ENCODE data around the gene FTSJ3.
"Not testable (repeated sequence)": the region's sequence is repeated elsewhere in the genome, so short reads cannot be mapped to it uniquely, and the experiment has no call there.

FTSJ3 gene

DNA sequence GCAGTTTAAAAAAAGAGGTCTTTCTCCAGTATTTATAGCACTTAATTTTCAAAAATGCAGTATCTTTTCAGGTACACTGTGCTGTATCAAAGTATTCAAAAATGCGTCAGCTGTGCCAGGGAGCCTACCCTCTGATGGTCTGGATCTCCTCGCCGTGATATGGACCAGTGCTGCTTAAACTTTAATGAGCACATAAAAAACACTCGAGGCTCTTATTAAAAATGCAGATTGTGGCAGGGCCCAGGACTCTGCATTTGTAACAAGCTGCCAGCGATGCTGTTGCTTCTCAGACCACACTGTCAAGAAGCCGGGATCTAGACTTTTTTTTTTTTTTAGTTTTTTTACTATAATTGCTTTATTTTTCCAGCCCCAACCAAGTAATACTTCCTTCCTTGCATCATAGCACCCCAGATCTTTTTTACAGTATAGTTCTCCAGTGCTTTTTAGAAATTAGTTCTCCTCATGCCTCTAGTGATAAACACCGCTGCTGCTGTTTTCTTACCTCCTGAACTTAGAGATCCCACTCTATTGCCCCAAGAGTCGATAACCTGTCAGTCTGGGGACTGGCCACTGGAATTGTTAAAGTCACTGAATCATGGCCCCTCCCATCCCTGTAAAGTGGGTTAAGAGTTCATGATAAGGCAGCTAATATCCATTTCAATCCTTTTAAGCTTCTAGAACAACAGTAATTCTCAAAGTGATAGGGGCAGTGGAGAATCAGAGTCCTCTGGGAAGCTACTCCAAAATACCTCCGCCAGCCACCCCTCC is 16.6 kb upstream of the FTSJ3 start:
- no peak for DNase-seq (ENCODE audit: low read depth, low spot score)

- not testable (repeated sequence) for DNase-seq (ENCODE audit: low read depth, low spot score)
Observed at GRCh38 chr17:63843387-63843888, 16.0 kb upstream of the FTSJ3 start.

DNA sequence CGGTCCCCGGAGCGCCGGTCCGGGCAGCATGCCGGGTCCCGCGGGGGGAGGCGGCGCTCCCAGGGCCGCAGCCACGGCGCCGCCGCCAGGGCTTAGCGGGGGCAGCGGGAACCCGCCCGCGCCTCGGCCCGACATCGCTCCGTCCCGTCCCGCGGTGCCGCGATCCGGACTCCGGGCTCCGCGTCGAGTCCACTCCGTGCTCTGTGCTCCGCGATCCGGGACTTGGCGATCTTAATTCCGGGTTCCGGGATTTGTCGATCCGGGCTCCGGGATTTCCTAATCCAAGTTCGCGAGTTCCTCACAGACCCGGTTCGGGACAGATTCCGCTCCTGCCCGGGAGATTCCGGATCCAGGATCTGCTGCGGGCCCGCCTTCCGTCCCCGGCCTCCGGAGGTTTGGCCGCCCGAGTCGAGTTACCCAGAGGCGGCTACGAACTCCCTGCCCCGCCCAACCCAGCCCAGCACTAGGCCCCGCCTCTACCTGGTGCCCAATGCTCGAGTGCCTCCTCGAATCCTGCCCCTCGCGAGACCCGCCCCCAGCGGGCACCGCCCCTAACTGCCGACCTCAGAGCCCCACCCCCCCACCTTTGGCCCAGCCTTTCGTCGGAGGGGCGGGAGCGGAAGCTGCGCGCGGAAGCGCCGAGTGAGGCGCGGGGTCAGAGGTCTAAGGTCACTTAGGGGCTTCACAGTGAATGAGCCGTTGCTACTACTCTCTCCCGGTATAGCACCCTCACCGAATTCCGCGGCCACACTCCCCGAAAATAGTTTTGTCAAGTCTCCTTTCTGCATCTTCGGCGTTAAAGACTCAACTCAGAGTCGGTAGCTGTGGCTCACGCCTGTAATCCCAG is 15.3 kb upstream of the FTSJ3 start, which contains the start of gene SMARCD2:
TSS of gene SMARCD2 (minus strand) at position 146 of the 847 bp plus-strand sequence. CDS start at position 135, 11 bp downstream.
- DNase-seq (ENCODE audit: low read depth, low spot score), result peak; percentile 97

- no peak for DNase-seq (ENCODE audit: low read depth, low spot score)
Observed at GRCh38 chr17:63842173-63842539, 14.7 kb upstream of the FTSJ3 start.

DNA sequence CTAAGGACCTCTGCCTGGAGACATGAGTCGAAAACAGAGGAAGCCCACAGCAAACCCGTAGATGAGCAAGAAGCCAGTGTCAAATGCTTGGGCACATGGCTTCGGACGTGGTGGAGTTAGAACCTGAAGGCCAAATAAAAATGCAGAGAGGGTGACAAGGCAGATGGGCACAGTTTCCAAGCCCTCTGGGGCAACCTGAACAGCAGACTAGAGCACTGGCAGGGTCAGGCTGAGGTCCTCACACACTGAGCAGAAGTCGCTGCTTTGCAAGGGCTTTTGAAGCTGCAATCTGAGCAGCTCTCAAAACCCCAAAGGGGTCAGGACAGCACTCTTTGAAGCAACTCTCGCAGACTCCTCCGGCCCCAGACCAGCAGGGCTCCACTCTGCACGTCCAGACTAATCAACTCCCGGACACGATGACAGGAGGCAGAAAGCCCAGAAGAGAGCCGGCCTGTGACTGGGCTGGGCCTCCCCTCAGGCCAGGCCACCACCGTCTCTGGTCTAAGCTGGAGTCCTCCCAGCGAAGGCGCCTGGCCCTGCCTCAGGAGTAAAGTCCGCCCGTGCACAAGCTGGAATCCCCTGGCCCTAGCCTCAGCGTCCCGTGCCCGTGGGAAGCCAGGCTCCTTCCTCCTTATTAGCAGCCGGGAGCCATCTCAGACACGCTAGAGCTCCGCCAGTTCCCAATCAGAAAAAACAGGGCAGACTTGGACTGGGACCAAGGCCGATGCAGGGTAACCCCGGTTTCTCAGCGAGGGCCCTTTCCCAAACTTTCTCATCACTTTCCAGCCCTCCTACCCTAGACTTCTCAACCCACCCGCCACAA is 14.1 kb upstream of the FTSJ3 start:
- no peak for DNase-seq (ENCODE audit: low read depth, low spot score)

- no peak for DNase-seq (ENCODE audit: low read depth, low spot score)
Observed at GRCh38 chr17:63840591-63841349, 13.3 kb upstream of the FTSJ3 start.

DNA sequence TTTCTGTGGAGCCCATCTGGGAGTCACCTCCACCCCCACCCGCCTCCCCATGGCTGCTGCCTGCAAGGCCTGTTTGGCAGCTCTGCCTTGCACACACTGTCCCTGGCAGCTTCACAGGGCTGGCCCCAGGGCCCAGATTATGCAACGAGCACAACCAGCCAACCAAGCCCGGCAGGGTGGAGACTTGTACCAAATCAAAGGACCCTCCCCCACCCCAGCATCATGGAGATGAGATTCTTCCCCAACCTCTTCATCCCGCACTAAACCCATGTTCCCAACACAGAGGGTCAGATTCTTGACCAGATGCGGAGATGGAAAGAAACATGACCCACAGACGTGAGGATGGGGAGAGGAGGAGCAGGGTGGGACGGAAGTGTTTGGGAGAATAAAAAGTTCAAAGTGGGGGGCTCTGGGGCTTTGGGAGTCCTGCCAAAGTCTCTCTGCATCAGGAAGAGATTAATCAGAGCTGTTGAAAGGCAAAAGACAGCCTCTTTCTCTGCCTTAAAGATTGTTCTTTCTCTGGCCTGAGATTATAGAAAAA is 11.2 kb upstream of the FTSJ3 start:
- no peak for DNase-seq (ENCODE audit: low read depth, low spot score)

DNA sequence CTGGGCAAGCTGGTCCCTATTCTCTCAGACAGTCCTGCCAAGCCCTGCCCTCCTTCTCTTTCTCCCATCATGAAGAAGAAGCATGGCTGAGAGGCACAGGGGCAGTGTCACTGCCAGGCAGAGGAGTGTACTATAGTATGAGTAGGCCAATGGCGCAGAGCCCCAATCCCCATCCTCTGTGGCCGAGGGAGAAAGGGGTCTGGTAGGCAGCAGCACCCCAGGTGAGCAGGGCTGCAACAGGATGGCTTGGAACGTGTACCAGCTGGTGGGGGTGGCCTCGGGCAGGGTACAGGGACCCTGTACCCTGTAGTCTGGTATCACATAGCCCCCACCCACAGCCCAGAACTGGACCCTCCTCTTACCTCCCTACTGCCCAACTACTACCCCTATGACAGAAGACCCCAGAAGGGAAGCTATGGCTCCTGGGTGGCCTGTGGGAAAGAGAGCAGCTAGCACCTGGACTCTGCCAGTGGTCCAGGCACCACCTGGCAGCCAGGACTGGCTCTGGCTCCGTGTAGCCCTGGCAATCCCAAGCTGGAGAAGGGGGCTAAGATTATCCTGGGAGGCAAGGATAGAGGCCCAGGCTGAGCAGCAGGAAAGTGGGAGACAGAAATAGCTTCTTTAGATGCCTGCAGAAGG is 10.6 kb upstream of the FTSJ3 start:
- DNase-seq (ENCODE audit: low read depth, low spot score), result no peak

DNA sequence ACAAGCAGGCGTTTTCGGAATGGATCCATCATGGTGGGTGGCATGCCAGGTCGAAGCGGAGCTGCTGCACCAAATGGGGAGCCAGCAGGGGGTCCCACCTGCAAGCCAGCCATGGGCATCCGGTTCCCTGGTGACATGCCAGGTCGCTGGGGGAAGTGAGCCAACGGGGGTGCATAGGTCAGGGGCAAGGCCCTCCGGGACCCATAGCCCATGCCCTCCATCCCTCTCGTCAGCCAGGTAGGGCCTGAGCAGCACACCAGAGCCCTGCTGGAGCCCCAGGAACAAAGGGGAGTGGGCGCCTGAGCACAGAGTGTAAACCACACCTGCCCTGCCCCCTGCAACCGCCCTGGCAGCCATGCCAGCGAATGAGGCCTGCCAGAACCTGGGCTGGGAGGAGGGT is 10.0 kb upstream of the FTSJ3 start:
- no peak for DNase-seq (ENCODE audit: low read depth, low spot score)

DNA sequence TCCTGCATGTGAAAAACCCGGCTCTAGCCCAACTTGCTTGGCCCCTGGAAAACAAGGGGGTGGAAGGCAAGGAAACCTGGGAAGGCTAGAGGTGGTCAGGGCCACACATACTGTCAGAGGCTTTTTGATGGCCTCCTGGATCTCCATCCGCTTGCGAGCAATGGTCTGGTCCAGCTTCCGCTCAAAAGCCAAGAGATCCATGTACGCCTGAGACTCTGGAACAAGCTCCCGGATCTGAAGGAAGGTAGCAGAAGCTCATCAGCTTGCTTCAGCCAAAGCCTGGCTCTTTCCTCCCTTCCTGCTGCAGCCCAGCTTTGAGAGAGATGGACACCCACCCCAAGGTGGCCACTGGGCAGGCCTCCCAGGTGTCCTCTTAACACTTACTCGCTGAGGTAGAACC is 9.3 kb upstream of the FTSJ3 start:
- no peak for DNase-seq (ENCODE audit: low read depth, low spot score)

GRCh38 chr17:63835167-63835720 is 7.8 kb upstream of the FTSJ3 start:
- no peak for DNase-seq (ENCODE audit: low read depth, low spot score)

DNA sequence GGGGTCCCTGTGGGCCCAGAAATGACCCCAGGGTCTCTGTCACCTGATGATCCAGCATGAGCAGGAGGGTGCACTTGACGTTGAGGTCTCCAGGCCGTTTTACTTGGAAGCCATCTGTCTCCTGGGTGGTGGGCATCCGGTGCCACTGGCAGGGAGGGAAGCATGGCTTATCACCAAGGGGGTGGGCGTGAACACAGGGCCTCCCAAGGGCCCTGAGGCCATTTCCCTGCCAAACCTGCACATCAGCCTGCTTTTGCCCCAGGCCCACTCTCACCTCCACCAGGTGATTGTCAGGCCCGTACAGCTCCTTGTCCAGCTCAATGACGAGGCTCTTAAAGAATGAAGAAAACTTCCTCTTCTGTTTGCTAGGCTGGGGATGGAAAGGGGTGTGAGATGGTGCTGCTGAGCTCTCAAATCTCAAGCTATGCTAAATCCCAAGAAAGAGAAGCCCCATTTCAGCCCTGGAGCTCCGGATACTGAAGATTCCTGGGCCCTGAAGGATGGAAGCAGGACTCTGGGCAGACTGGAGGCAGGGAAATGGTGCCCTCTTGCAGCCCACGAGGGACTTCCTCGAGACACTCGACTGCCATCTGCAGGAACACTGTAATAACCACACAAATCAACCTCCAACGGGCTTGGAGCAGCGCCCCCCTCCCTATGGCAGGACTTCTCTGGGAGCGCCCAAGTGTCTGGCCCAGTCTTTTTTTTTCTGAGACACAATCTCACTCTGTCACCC is 7.1 kb upstream of the FTSJ3 start:
- no peak for DNase-seq (ENCODE audit: low read depth, low spot score)

DNA sequence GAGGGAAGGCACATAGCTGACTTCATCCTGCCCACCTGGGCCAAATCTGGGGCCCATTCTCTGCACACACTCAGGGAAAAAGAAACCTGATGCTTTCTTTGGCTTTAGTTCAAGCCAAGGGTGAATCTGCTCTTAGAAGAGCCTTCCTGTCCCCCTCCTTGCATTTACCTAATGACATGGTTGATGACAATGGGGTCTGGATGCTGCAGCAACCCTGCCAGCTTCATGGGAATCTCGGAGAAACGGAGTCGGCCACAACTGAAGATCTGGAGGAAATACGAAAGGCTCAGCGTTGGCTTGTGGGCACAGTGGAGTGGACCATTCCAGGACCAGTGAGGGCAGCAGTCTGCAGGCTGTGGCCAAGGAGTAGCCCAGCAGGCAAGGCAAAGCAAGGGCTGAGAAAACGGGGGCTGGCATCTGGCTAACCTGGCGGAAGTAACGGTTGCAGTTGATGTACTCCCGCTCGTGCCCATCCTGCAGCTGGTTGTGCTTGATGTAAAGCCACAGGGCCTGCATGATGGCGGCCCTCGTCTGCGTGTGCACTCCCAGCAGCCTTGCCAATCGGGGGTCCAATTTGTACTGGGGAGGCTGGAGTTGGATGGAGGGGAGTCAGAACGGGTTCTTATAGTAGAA is 6.4 kb upstream of the FTSJ3 start:
- DNase-seq (ENCODE audit: low read depth, low spot score), result no peak

- DNase-seq (ENCODE audit: low read depth, low spot score), result no peak
Observed at GRCh38 chr17:63833026-63833740, 5.7 kb upstream of the FTSJ3 start.

- no peak for DNase-seq (ENCODE audit: low read depth, low spot score)
Observed at GRCh38 chr17:63832455-63832854, 5.0 kb upstream of the FTSJ3 start.

- DNase-seq (ENCODE audit: low read depth, low spot score), result no peak
Observed at GRCh38 chr17:63832014-63832413, 4.6 kb upstream of the FTSJ3 start.

DNA sequence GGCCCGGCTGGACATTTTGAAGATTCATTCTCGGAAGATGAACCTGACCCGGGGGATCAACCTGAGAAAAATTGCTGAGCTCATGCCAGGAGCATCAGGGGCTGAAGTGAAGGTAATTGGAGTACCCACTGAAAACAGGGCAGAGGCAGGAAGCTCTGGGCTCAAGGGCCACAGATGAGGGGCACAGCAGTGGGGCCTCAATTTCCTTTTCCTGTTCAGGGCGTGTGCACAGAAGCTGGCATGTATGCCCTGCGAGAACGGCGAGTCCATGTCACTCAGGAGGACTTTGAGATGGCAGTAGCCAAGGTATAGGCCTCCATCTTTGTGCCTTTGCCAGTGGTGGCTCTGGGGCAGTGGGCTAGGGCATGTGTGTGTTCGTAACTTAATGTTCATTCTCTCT is 4.0 kb upstream of the FTSJ3 start:
- no peak for DNase-seq (ENCODE audit: low read depth, low spot score)

DNA sequence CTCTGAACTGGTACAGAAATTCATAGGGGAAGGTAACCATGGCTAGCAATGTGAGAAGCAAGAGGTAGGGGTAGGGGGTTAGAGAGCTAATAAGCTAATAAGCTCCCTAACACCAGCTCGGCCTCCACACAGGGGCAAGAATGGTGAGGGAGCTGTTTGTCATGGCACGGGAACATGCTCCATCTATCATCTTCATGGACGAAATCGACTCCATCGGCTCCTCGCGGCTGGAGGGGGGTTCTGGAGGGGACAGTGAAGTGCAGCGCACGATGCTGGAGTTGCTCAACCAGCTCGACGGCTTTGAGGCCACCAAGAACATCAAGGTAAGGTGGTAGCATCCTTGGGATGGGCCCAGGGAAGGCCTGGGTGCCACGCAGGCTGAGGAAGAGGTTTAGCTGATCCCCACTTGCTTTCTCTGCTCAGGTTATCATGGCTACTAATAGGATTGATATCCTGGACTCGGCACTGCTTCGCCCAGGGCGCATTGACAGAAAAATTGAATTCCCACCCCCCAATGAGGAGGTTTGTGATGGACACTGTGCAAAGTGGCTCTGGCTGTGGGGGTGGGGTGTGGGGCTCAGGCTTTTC is 3.5 kb upstream of the FTSJ3 start:
- DNase-seq (ENCODE audit: low read depth, low spot score), result no peak

Data from brain pericyte (primary cell).